Panc1 (cell line): ENCODE data around the gene TMEM217. TPM values are rescaled to one million over a fixed set of nuclear protein-coding genes. Genes with fewer than 3 reads are reported as not detected.

ENCODE experiments used
- ATAC-seq: fragments of 200-7000 bp; cut with Tn5 transposase; 2 replicates; pipeline ENCODE4 v1.9.1; 2020; ENCODE audit warnings: mild to moderate bottlenecking, moderate library complexity
- BruUV-seq: library from RNA; stranded (reverse); fragments of 400-500 nt; replicated peaks from 2 replicates; lab custom pipeline; 2021; lab: Mats Ljungman, UMichigan
- CTCF ChIA-PET: fragments of 300-600 bp; sonication (Branson Sonifier 250); formaldehyde crosslinking; loops from one replicate; lab custom pipeline; 2022; ENCODE audit warnings: antibody characterized with exemption; lab: Charles Lee
- POLR2A ChIA-PET: fragments of 300-600 bp; sonication (Branson Sonifier 250); formaldehyde crosslinking; loops from one replicate; lab custom pipeline; 2022; ENCODE audit warnings: antibody characterized with exemption; lab: Charles Lee
- DNase-seq: peaks from one replicate; pipeline ENCODE4 v3.0.0-alpha.2; 2010; ENCODE audit warnings: low read depth, low spot score
- H3K27ac ChIP-seq: 2 replicates; pipeline ENCODE4 v1.5.1; 2011; ENCODE audit warnings: mild to moderate bottlenecking, low read length, inconsistent platforms
- H3K27me3 ChIP-seq: fragments of 200-500 bp; sonication (Bioruptor generic); 2 replicates; pipeline ENCODE4 v1.6.0; 2014; ENCODE audit warnings: low read length, inconsistent platforms; ENCODE audit not compliant: control insufficient read depth, insufficient read depth
- H3K36me3 ChIP-seq: fragments of 200-500 bp; sonication (Bioruptor generic); 2 replicates; pipeline ENCODE4 v1.5.1; 2014; ENCODE audit warnings: inconsistent platforms, mild to moderate bottlenecking, low read length, moderate library complexity; ENCODE audit not compliant: control insufficient read depth, insufficient read depth
- H3K4me1 ChIP-seq: 2 replicates; pipeline ENCODE4 v1.5.1; 2011; ENCODE audit warnings: inconsistent platforms, mild to moderate bottlenecking, low read length, moderate library complexity; ENCODE audit not compliant: control insufficient read depth, insufficient read depth
- H3K4me3 ChIP-seq, 2 experiments: 2 replicates each; pipeline ENCODE4 v1.5.1; 2011 to 2012; ENCODE audit warnings: low read depth in 2 of 2, low read length in 2 of 2, mild to moderate bottlenecking in 2 of 2, inconsistent platforms in 1 of 2, moderate library complexity in 1 of 2
- H3K9me3 ChIP-seq: fragments of 200-500 bp; sonication (Bioruptor generic); 2 replicates; pipeline ENCODE4 v1.5.1; 2014; ENCODE audit warnings: low read depth, mild to moderate bottlenecking, inconsistent platforms, low read length, moderate library complexity; ENCODE audit not compliant: control insufficient read depth, insufficient read depth
- POLR2AphosphoS5 ChIP-seq: IDR thresholded peaks from 2 replicates; pipeline ENCODE4 v1.6.1; 2012; ENCODE audit warnings: mild to moderate bottlenecking, low read depth, low read length, moderate library complexity
- REST ChIP-seq, 2 experiments: IDR thresholded peaks; 2 replicates each; pipeline ENCODE4 v1.6.1; 2011 to 2012; ENCODE audit warnings: low read depth in 2 of 2, control low read depth in 1 of 2, low read length in 1 of 2, mild to moderate bottlenecking in 1 of 2, moderate library complexity in 1 of 2; ENCODE audit not compliant: insufficient read depth in 1 of 2
- SIN3A ChIP-seq: IDR thresholded peaks from 2 replicates; pipeline ENCODE4 v1.6.1; 2012; ENCODE audit warnings: low read depth, mild to moderate bottlenecking, low read length, moderate library complexity, borderline replicate concordance; ENCODE audit not compliant: insufficient read depth
- TCF7L2 ChIP-seq: IDR thresholded peaks from 2 replicates; pipeline ENCODE4 v1.6.1; 2011; ENCODE audit warnings: mild to moderate bottlenecking, low read depth, low read length, inconsistent platforms
- in situ Hi-C: cut with HindIII; loops from 2 replicates; pipeline ENCODE4 v1.10.0; 2016; ENCODE audit warnings: low sequenced_read_pairs, low pct_unique_long_range_greater_than_20kb
- intact Hi-C: fragments of 100-400 bp; cut with micrococcal nuclease; formaldehyde crosslinking; loops from one replicate; pipeline ENCODE4 v1.10.0; 2022; ENCODE audit not compliant: unreplicated experiment
- total RNA-seq: library from RNA; stranded (reverse); gene quantifications from one replicate; pipeline ENCODE4 v1.2.1, GENCODE V29; 2021; ENCODE audit not compliant: unreplicated experiment
- TF ChIP-seq, protein P1 (sequence below): fragments of 450-650 bp; IDR thresholded peaks from 2 replicates; pipeline ENCODE4 v1.5.1; 2017; ENCODE audit warnings: mild to moderate bottlenecking

Gene TMEM217
- total RNA-seq, 1 experiment from 2014 or later = 4.0 TPM

GRCh38 chr6:37289931-37290330 lies 32.0 kb upstream of the TMEM217 start:
- intact Hi-C loops (no loop called here), in situ Hi-C loops (no loop called here)
- ATAC-seq = no peak
- TF ChIP-seq TCF7L2 (no peak), REST (IDR thresholded peaks at IDR 0.05; ENCODE audit: insufficient read depth in 1 of 2, low read depth in 2 of 2, low read length in 1 of 2) (no peak), POLR2AphosphoS5 (no peak), SIN3A (no peak)
- TF ChIP-seq, protein P1, sequence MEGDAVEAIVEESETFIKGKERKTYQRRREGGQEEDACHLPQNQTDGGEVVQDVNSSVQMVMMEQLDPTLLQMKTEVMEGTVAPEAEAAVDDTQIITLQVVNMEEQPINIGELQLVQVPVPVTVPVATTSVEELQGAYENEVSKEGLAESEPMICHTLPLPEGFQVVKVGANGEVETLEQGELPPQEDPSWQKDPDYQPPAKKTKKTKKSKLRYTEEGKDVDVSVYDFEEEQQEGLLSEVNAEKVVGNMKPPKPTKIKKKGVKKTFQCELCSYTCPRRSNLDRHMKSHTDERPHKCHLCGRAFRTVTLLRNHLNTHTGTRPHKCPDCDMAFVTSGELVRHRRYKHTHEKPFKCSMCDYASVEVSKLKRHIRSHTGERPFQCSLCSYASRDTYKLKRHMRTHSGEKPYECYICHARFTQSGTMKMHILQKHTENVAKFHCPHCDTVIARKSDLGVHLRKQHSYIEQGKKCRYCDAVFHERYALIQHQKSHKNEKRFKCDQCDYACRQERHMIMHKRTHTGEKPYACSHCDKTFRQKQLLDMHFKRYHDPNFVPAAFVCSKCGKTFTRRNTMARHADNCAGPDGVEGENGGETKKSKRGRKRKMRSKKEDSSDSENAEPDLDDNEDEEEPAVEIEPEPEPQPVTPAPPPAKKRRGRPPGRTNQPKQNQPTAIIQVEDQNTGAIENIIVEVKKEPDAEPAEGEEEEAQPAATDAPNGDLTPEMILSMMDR = no peak
- no peak for DNase-seq
- BruUV-seq = no TSS peak
- CTCF ChIA-PET = no interaction called here
- POLR2A ChIA-PET = no interaction called here
- H3K4me3 ChIP-seq = no peak overlapping the region
- no peaks in the 10 kb centered on the region for H3K4me1 ChIP-seq
- H3K27me3 ChIP-seq = no peaks in the 10 kb centered on the region
- H3K36me3 ChIP-seq = 0 out of 2 replicates have a peak, but pooled peaks cover 2% of the 10 kb centered on the region
- no peak overlapping the region for H3K27ac ChIP-seq
- no peaks in the 10 kb centered on the region for H3K9me3 ChIP-seq

DNA sequence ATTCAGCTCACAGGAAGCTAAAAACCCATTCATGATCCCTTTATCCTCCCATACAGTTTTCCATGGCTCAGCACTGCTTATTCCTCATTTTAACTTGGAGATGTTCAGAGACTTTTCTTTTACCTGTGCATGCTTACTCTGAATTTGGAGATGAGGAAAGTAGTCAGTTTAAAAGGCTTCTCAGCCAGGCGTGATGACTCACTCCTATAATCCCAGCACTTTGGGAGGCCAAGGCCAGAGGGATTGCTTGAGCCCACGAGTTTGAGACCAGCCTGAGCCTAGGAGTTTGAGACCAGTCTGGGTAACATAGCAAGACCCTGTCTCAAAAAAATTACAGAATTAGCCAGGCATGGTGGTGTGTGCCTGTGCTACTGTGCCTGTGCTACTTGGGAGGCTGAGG lies 30.3 kb upstream of the TMEM217 start:
- Histone ChIP-seq H3K27me3 (no peaks in the 10 kb centered on the region), H3K36me3 (peaks cover 5% of the 10 kb centered on the region; the same call in 1 of the 2 replicates), H3K4me3 (no peak overlapping the region), H3K27ac (no peak overlapping the region), H3K9me3 (no peaks in the 10 kb centered on the region), H3K4me1 (no peaks in the 10 kb centered on the region)
- intact Hi-C loops (no loop called here), in situ Hi-C loops (no loop called here)
- no peak for ATAC-seq
- CTCF ChIA-PET = no interaction called here
- no TSS peak for BruUV-seq
- POLR2A ChIA-PET = no interaction called here
- TF ChIP-seq TCF7L2 = no peak
- TF ChIP-seq SIN3A = no peak
- TF ChIP-seq POLR2AphosphoS5 = no peak
- no peak for TF ChIP-seq REST (IDR thresholded peaks at IDR 0.05; ENCODE audit: insufficient read depth in 1 of 2, low read depth in 2 of 2, low read length in 1 of 2)
- TF ChIP-seq, protein P1 = no peak
- no peak for DNase-seq
